GM21447 (cell line): Measurements from ENCODE around the gene C3.
"Not testable (repeated sequence)": the region's sequence is repeated elsewhere in the genome, so short reads cannot be mapped to it uniquely, and the experiment has no call there.

Experiments used
- ATAC-seq: cut with Tn5 transposase; IDR thresholded peaks from one replicate; pipeline ENCODE4 v1.9.1; 2021; ENCODE audit not compliant: unreplicated experiment

The C3 gene

GRCh38 chr19:6713773-6714692, 6.4 kb downstream of the C3 start:
- ATAC-seq = no peak

DNA sequence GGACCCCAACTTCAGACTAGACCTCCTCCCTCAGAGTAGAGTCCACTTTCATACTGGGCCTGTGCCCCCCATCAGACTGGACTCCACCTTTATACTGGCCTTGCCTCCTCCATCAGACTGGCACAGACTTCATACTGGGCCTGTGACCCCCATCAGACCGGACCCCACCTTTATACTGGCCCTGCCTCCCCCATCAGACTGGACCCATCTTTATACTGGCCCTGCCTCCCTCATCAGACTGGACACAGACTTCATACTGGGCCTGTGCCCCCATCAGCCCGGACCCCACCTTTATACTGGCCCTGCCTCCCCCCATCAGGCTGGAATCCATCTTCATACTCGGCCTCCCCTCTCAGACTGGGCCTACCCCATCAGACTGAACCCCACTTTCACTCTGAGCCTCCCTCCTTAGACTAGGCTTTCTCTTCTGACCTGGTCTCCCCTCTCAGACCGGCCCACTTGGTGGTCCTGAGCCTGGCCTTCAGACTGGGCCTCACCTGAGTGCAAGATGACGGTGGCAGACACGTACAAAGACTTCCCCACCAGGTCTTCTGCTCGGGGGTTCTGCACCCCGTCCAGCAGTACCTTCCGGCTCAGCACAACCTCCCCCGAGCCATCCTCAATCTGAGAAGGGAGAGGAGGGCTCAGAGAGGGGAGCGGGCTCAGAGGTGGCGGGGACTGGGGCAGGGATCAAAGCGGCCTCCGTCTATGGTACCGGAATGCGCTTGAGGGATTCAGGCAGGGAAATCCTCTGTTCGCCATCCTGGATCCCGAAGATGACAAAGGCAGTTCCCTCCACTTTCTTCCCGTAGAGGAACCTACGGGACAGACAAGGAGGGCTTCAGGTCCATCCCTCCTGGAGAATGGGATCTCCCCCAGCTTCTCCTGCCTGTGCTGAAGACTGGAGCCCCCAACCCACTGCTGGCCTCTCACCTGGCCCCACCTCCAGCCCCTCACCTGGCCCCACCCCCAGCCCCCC, 7.5 kb downstream of the C3 start:
- no peak for ATAC-seq

DNA sequence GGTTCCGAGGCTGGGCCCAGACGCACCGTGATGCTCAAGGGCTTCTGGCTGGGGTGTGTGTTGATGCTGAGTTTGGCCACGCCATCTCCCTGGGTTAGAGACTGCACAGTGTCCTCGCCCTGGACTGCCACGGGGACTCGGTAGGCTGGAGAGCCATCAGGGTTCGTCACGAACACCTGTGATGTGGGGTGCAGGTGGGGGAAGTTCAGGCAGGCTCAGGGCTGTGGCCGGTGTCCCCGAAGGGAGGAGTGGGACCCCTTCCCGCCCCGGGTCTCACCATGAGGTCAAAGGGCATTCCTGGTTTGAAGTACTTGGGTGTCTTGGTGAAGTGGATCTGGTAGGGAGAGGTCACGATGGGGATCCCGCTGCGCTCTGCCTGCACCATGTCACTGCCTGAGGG, 8.2 kb downstream of the C3 start:
- ATAC-seq = no peak

- ATAC-seq = no peak
Observed at GRCh38 chr19:6711605-6712004, 8.8 kb downstream of the C3 start.

DNA sequence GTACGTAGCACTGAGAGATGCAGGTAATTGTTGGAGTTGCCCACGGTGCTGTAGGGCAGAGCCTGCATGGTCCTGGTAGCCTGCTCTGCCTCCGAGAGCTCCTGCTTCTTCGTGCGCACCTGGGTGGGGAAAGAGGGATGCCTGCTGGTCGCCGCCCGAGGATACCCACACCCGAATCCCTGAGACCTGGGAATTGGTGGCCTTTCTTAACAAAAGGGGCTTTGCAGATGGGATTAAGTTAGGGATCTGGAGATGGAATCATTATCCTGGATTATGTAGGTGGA, 9.4 kb downstream of the C3 start:
- no peak for ATAC-seq

- no peak for ATAC-seq
Observed at GRCh38 chr19:6710273-6711077, 10.0 kb downstream of the C3 start.

DNA sequence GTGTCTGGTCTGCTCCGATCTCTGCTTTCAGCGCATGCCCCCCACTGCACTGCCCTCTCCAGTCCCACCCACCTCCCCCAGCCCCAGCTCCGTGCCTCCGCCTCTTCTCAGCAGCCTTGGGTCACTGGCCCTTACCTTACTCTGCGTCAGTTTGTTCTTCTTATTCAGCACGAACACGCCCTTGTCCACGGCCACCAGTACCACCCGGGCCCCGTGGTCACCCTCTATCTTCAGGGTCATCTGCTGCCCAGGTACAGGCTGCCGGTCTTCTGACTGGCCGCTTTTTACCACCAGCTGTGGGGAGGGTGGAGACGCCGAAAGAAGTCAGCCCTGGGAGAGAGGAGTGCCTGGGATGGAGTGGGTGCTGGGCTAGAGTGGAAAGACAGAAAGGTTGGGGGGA, 10.9 kb downstream of the C3 start:
- ATAC-seq = no peak

GRCh38 chr19:6708913-6709312, 11.5 kb downstream of the C3 start:
- not testable (repeated sequence) for ATAC-seq

- ATAC-seq = no peak
Observed at GRCh38 chr19:6708346-6708745, 12.1 kb downstream of the C3 start.

DNA sequence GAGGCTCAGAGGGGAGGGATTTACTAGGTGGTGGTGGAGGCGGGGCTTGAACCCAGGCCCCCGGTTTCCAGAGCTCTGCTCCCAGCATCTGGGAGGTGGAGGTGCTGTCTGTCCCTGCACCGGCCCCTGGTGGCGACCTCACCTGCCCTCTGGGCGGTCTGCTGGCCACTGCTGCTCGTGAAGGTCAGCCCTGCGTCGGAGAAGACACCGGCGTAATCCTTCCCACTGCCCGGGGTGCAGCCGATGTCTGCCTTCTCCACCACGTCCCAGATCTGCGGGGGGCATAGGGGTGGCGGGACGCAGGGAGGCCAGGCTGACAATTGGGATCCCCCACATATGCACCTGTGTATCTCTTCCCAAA, 12.8 kb downstream of the C3 start:
- ATAC-seq = no peak

DNA sequence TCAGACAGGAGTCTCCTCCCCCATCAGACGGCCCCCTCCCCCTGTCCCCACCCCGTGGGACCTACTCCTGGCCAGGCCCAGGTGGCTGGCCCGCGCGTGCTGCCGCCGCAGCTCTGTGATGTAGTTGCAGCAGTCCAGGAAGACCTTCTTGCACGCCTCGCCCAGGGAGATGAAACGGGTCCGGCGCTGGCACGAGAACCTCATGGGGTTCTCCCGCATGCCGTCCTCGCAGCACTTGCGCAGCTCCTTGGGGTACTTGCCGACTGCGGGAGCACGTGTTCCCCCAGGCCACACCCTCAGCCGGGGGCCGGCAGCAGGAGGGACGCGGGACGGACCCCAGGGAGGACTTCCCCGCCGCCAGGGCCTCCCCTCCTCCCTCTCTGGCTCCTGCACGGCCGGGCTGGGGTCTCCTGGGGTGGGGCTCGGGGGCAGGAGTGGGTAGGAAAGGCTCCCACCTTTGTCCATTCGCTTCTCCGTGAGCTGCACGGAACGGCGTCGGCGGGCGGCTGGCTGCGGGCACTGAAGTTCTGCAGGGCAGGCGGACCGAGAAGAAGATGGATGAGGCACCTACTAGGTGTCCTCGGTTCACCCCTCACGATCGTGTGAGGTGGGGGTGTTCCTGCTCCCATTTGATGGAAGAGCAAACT, 13.3 kb downstream of the C3 start:
- ATAC-seq = no peak

- ATAC-seq = no peak
Observed at GRCh38 chr19:6706633-6706958, 13.9 kb downstream of the C3 start.

- ATAC-seq = no peak
Observed at GRCh38 chr19:6705931-6706632, 14.4 kb downstream of the C3 start.

- no peak for ATAC-seq
Observed at GRCh38 chr19:6700586-6701316, 19.7 kb downstream of the C3 start.

GRCh38 chr19:6699935-6700334, 20.5 kb downstream of the C3 start:
- ATAC-seq = no peak

DNA sequence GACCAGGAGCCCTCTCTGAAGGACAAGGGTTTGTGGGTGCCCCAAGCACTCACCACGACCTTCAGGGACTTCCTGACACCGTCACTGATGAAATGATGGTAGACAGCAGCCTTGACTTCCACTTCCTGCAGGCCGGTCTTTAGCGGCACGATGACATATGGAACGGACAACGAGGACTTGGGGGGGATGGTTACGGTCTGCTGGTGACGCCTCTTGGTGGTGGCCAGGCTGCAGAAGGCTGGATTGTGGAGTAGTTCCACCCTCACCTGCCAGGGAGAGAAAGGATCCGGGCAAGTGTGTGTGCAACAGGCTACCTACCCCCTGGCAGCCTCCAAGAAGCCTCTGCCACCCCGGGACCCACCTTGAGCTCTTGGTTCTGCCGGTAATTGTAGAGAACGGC, 23.2 kb downstream of the C3 start:
- ATAC-seq = no peak

- ATAC-seq = no peak
Observed at GRCh38 chr19:6696239-6696820, 24.1 kb downstream of the C3 start.

DNA sequence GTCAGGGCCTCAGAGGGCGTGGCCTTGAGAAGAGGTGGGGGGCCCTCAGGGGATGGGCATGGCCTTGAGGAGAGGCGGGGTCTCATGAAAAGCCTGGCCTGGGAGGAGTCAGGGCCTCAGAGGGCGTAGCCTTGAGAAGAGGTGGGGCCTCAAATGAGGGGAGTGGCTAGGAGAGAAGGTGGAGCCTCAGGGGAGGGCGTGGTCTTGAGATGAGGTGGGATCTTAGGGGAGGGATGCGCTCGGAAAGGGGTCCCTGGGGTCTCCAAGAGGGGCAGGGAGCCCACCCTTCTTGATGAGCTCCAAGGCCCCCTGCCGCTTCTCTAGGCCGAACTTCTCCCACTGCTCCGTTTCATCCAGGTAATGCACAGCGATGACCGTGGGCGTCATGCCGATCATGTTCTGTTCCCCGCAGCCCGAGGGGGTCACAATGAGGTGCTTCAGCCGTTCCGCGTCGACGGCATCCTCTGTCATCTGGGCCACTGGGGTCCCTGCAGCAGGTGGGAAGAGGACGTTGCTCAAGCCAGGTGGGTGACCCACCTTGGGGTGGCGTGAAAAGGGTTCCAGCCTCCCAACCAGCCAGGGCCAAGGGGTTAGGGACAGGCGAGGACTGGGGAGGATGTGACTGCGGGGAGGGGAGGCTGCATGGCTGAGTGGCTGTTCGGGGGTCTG, 26.2 kb downstream of the C3 start:
- no peak for ATAC-seq

GRCh38 chr19:6693681-6694080, 26.8 kb downstream of the C3 start:
- no peak for ATAC-seq
